ENCODE measurements around the gene FOXP1.

GRCh38 chr3:71511446-71511845, 72.1 kb downstream of the FOXP1 start:
- TF ChIP-seq CTCF (IDR thresholded peaks at IDR 0.05; ENCODE audit: low read length): no peak
- no peak for TF ChIP-seq EZH2 (IDR thresholded peaks at IDR 0.05; ENCODE audit: borderline replicate concordance, low read length)
